Kidney (tissue), 14 donors: ENCODE data around the gene AGTR1. TPM values are rescaled to one million over a fixed set of nuclear protein-coding genes. Genes with fewer than 3 reads are reported as not detected.

Experiments used
- DNase-seq, 5 donors: peaks; one replicate each; pipeline ENCODE4 v3.0.0-alpha.2; 2013 to 2020
- FAIRE-seq: peaks from 2 replicates; lab custom pipeline; 2012; peaks lifted over from hg19 to GRCh38; lab: Jason Lieb, UNC
- H3K27ac ChIP-seq, 2 donors: one replicate each; pipeline ENCODE4 v1.7.0; 2013; ENCODE audit warnings: low read depth in 2 of 2, low read length in 2 of 2, inconsistent platforms in 1 of 2
- H3K27me3 ChIP-seq: one replicate; pipeline ENCODE4 v1.7.1; 2013; ENCODE audit warnings: low read length, inconsistent platforms; ENCODE audit not compliant: control insufficient read depth, insufficient read depth
- H3K36me3 ChIP-seq, 3 donors: one replicate each; pipeline versions ENCODE4 v1.7.0 to v1.7.1; 2013; ENCODE audit warnings: low read length in 3 of 3, control low read depth in 1 of 3, inconsistent platforms in 1 of 3; ENCODE audit not compliant: insufficient read depth in 3 of 3, control insufficient read depth in 2 of 3
- H3K4me1 ChIP-seq, 3 donors: one replicate each; pipeline versions ENCODE4 v1.7.0 to v1.7.1; 2013; ENCODE audit warnings: low read length in 3 of 3, inconsistent platforms in 1 of 3, low read depth in 1 of 3; ENCODE audit not compliant: control insufficient read depth in 2 of 3, insufficient read depth in 2 of 3
- H3K4me3 ChIP-seq, 3 donors: one replicate each; pipeline versions ENCODE4 v1.7.0 to v1.8.1; 2013; ENCODE audit warnings: low read length in 3 of 3, control low read depth in 1 of 3, inconsistent platforms in 1 of 3
- H3K9ac ChIP-seq, 3 donors: one replicate each; pipeline versions ENCODE4 v1.7.0 to v1.7.1; 2013; ENCODE audit warnings: low read length in 3 of 3, control low read depth in 1 of 3, inconsistent platforms in 1 of 3
- H3K9me3 ChIP-seq, 3 donors: one replicate each; pipeline versions ENCODE4 v1.7.0 to v1.7.1; 2013; ENCODE audit warnings: low read length in 3 of 3, control low read depth in 1 of 3, inconsistent platforms in 1 of 3; ENCODE audit not compliant: control insufficient read depth in 2 of 3, insufficient read depth in 1 of 3
- intact Hi-C: fragments of 100-400 bp; cut with DNase I; formaldehyde crosslinking; loops from one replicate; pipeline ENCODE4 v1.11.1; 2022
- polyA plus RNA-seq: library from polyadenylated mRNA; stranded (reverse); fragments of 350-450 nt; fragmentation: Illumina TruSeq; extraction: RNeasy Lipid Tissue Mini Kit (QIAGEN cat#74804); gene quantifications from one replicate; pipeline ENCODE4 v1.2.3, GENCODE V29; 2014; ENCODE audit warnings: low read depth, low replicate concordance; ENCODE audit not compliant: insufficient read depth
- total RNA-seq: library from RNA; stranded (reverse); fragmentation: NEBNext Ultra II Directional; extraction: Animal tissue kit (Norgen Biotek cat#: 25700); gene quantifications from one replicate; pipeline ENCODE4 v1.2.1, GENCODE V29; 2021
- TF ChIP-seq, protein P1 (sequence below): IDR thresholded peaks from 3 replicates; pipeline ENCODE4 v1.5.1; 2012; ENCODE audit warnings: mild to moderate bottlenecking, moderate library complexity, borderline replicate concordance; ENCODE audit not compliant: insufficient read depth; ENCODE audit errors: extremely low read depth
- donor health status: control.
- donor health status: control.
- donor health status: control.
- donor health status: control.
- donor health status: control.
- donor health status: DM: yes; HTN: yes; CAD: no.
- donor health status: Normal renal cell carcinoma (clear cell type).

AGTR1 gene
- total and polyA plus RNA-seq, 2 donors from 2014 or later = 5.6 to 14.8 TPM

DNA sequence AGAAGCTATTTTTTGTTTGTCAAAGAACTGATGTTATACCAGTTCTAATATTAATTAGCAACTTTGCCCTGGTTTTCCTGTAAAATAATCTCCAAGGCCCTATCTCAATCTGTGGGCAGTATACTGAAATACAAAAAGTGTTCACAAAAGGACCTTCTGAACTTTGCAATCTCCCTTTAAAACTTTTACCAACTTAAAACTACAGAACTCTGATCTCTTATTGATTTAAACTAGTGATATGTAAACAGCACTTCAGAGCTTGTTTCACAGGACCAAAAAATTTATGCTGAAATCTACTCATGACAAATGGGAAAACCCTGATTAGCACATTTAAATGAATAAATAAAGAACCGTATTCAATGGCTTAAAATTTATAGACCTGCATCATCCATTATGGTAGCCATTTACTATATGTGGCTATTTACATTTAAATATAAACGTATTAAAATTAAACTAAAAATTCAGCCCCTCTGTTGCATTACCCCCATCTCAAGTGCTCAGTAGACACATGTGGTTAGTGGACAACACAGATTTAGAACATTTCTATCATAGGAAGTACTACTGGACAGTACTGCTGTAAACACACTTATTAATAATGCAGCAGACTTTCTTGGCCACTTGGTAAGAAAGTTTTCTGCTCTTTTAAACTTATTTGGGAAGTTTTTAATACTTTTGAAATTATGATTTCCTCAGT, 12.0 kb downstream of the AGTR1 start:
- no peak overlapping the region for H3K27ac ChIP-seq
- no peaks in the 10 kb centered on the region for H3K4me1 ChIP-seq
- intact Hi-C loops = no loop called here
- no peak for FAIRE-seq
- no peaks in the 10 kb centered on the region for H3K9me3 ChIP-seq
- no peaks in the 10 kb centered on the region for H3K27me3 ChIP-seq
- no peaks in the 10 kb centered on the region for H3K36me3 ChIP-seq
- TF ChIP-seq, protein P1, sequence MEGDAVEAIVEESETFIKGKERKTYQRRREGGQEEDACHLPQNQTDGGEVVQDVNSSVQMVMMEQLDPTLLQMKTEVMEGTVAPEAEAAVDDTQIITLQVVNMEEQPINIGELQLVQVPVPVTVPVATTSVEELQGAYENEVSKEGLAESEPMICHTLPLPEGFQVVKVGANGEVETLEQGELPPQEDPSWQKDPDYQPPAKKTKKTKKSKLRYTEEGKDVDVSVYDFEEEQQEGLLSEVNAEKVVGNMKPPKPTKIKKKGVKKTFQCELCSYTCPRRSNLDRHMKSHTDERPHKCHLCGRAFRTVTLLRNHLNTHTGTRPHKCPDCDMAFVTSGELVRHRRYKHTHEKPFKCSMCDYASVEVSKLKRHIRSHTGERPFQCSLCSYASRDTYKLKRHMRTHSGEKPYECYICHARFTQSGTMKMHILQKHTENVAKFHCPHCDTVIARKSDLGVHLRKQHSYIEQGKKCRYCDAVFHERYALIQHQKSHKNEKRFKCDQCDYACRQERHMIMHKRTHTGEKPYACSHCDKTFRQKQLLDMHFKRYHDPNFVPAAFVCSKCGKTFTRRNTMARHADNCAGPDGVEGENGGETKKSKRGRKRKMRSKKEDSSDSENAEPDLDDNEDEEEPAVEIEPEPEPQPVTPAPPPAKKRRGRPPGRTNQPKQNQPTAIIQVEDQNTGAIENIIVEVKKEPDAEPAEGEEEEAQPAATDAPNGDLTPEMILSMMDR = no peak
- DNase-seq = no peak
- no peak overlapping the region for H3K4me3 ChIP-seq
- H3K9ac ChIP-seq = no peak overlapping the region

DNA sequence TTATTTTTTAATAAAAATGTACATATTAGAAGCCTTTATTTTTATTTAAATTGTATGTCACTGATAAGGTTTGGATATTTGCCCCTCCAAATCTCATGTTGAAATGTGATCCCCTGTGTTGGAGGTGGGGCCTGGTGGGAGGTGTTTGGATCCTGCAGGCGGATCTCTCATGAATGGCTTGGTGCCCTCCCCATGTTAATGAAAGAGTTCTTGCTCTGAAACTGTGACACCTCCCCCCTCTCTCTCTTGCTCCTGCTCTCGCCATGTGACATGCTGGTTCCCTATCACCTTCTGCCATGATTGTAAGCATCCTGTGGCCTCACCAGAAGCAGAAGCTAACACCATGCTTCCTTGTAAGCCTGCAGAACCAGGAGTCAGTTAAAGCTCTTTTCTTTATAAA, 13.0 kb downstream of the AGTR1 start:
- Histone ChIP-seq H3K27me3 (no peaks in the 10 kb centered on the region), H3K4me3 (no peak overlapping the region), H3K4me1 (no peaks in the 10 kb centered on the region), H3K27ac (no peak overlapping the region), H3K9me3 (no peaks in the 10 kb centered on the region), H3K36me3 (no peaks in the 10 kb centered on the region), H3K9ac (no peak overlapping the region)
- intact Hi-C loops = no loop called here
- TF ChIP-seq, protein P1 = no peak
- DNase-seq (no peak), FAIRE-seq (no peak)

DNA sequence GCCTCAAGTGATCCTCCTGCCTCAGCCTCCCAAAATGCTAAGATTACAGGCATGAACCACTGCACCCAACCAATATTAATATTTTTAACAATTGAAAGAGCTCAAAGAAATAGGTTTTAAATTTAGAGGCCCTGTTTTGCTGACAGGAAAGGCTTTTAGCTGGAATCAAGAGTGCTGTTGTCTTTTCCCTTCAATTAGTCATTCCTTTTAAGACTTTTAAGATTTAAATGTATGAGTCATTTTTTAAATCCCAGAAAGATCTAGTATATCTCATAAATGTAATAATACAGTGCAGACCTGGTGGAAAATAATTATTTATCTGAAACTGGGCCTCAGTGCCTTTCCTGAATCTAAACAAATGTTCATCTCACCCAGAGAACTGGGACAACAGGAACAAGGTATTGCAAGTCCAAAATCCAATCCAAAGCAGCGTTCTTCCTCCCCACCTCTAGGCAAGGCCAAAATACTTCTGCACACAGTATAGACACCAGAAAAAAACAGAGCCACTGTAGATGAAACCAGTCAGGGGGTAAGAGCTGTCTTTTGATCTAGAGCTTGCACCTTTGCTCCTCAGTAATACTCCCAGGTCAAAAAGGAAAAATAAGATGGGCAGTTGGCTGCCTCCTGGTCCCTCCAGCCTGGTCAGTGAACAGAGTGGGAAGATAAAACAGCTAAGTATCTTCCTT, 14.4 kb downstream of the AGTR1 start:
- DNase-seq = no peak
- Histone ChIP-seq H3K9ac (no peak overlapping the region), H3K4me1 (no peaks in the 10 kb centered on the region), H3K9me3 (no peaks in the 10 kb centered on the region), H3K27me3 (no peaks in the 10 kb centered on the region), H3K27ac (no peak overlapping the region), H3K4me3 (no peak overlapping the region), H3K36me3 (no peaks in the 10 kb centered on the region)
- TF ChIP-seq, protein P1 = no peak
- intact Hi-C loops = no loop called here
- no peak for FAIRE-seq
